Tibial nerve (tissue), 4 donors: ENCODE results near the gene C19orf18. TPM values are rescaled to one million over a fixed set of nuclear protein-coding genes. Genes with fewer than 3 reads are reported as not detected.

Experiments used
- DNase-seq, 2 donors: peaks; one replicate each; pipeline ENCODE4 v3.0.0-alpha.2; 2019; ENCODE audit warnings: low spot score in 2 of 2
- H3K27ac ChIP-seq, 4 donors: fragments of 200-600 bp; sonication (generic) in 3 of 4; one replicate each; pipeline ENCODE4 v1.5.1; 2017 to 2019; ENCODE audit warnings: mild to moderate bottlenecking in 1 of 4
- H3K27me3 ChIP-seq, 2 donors: fragments of 200-600 bp; sonication (generic) in 1 of 2; one replicate each; pipeline versions ENCODE4 v1.5.1 to v1.6.0; 2017 to 2019
- H3K36me3 ChIP-seq, 3 donors: fragments of 200-600 bp; sonication (generic); one replicate each; pipeline ENCODE4 v1.5.1; 2018 to 2019
- H3K4me1 ChIP-seq, 4 donors: fragments of 200-600 bp; sonication (generic) in 3 of 4; one replicate each; pipeline ENCODE4 v1.5.1; 2017 to 2019
- H3K4me3 ChIP-seq, 4 donors: fragments of 200-600 bp; sonication (generic) in 3 of 4; one replicate each; pipeline ENCODE4 v1.5.1; 2017 to 2019; ENCODE audit warnings: mild to moderate bottlenecking in 1 of 4, moderate library complexity in 1 of 4
- H3K9me3 ChIP-seq, 4 donors: fragments of 200-600 bp; sonication (generic) in 3 of 4; one replicate each; pipeline ENCODE4 v1.5.1; 2017 to 2019
- CTCF ChIP-seq, 5 experiments: fragments of 200-600 bp in 3 of 5; fragments of 450-650 bp in 2 of 5; sonication (generic) in 3 of 5; IDR thresholded peaks; one replicate each; pipeline ENCODE4 v1.5.1; 2016 to 2019; ENCODE audit warnings: antibody characterized with exemption in 5 of 5, mild to moderate bottlenecking in 3 of 5, moderate library complexity in 2 of 5
- EP300 ChIP-seq, 2 donors: sonication (generic); formaldehyde crosslinking; IDR thresholded peaks; one replicate each; pipeline ENCODE4 v1.6.1; 2017; ENCODE audit warnings: antibody characterized with exemption in 2 of 2, mild to moderate bottlenecking in 1 of 2
- POLR2A ChIP-seq, 2 donors: fragments of 450-650 bp; IDR thresholded peaks; one replicate each; pipeline ENCODE4 v1.6.1; 2017; ENCODE audit warnings: antibody characterized with exemption in 2 of 2, mild to moderate bottlenecking in 2 of 2, moderate library complexity in 2 of 2
- WGBS, 2 donors: methylation state at CpG; one replicate each; pipeline ENCODE4 v1.1.5; 2018; 5-methylcytosine and 5-hydroxymethylcytosine counted together
- total RNA-seq, 4 donors: library from RNA; depleted of rRNA; stranded (reverse); fragments of >200 nt; gene quantifications; one replicate each; pipeline ENCODE4 v1.1.0, GENCODE V29; 2016

Gene C19orf18
- total RNA-seq, 4 donors from 2014 or later, result 0.66 TPM; not detected in 3

DNA sequence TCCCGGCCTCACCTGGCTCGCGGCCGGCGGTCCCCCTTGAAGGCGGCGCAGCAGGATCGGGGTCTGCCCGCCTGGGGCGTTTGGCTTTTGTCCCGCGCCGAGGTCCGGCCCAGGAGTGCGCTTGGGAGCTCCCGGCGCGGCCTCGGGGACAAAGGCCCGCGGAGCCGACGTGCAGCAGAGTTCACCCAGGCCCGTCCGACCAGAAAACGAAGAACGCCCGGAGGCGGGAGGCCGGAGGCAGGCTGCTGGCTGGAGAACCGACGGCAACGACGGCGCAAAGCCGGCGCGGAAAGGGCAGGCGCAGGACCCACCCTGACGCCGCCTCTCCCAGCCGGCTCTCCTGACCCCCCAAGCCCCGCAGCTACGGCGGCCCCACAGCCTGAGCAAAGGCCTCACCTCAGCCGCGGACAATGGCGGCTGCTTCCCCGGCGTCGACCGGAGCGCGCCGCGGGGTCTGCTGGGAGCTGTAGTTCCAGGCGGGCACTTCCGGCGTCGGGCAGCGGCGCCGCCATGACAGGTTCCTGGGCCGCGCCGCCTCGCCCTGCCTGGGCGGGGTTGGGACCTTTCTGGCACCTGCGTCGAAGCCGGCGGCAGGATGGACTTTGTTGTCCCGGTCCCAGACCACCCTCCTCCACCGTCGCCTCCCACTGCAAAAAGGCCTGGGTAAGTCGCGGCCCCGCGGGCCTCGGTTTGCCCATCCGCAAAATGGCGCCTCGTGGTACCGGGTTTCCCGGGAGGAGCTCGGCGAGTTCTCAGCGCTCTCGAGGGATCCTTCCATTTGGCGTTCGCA, 28.2 kb upstream of the C19orf18 start, which contains the start of gene ZNF606:
Gene ZNF606, minus strand, starts transcription at position 437 of the 790 bp plus-strand sequence. CDS start 1,501 bp downstream, outside the sequence.
- H3K27me3 ChIP-seq, result no peaks in the 10 kb centered on the region
- peak; percentile 64 to 66 for DNase-seq
- H3K27ac ChIP-seq, result peak within 1 kb of the TSS; percentile 72 to 96 (median 92)
- WGBS, 2 donors, result 1% methylated on average over 45 to 59 of the region's 91 CpGs
- peaks cover 0 to 30% (median 9%) of the 10 kb centered on the region in 4 donors for H3K4me1 ChIP-seq
- H3K9me3 ChIP-seq, result peaks cover 0 to 77% (median 13%) of the 10 kb centered on the region in 4 donors
- H3K4me3 ChIP-seq, result peak within 1 kb of the TSS; percentile 78 to 97 (median 85)
- H3K36me3 ChIP-seq, result peaks cover 0 to 75% (median 38%) of the 10 kb centered on the region in 3 donors
- TF ChIP-seq EP300 (IDR thresholded peaks at IDR 0.05) (peak; percentile 55 to 95), POLR2A (IDR thresholded peaks at IDR 0.05) (peak; percentile 18 to 78), CTCF (IDR thresholded peaks at IDR 0.05) (peak in 1 of 5 experiments; percentile 23)

GRCh38 chr19:58001895-58002369, 27.6 kb upstream of the C19orf18 start:
- Histone ChIP-seq H3K9me3 (peaks cover 0 to 77% (median 12%) of the 10 kb centered on the region in 4 donors), H3K27ac (peak overlapping the region; percentile 72 to 96 (median 92)), H3K4me1 (peaks cover 0 to 30% (median 9%) of the 10 kb centered on the region in 4 donors), H3K27me3 (no peaks in the 10 kb centered on the region), H3K4me3 (peak overlapping the region; percentile 78 to 97 (median 85)), H3K36me3 (peaks cover 0 to 75% (median 38%) of the 10 kb centered on the region in 3 donors)
- DNase-seq, result no peak
- TF ChIP-seq EP300 (IDR thresholded peaks at IDR 0.05) (no peak), POLR2A (IDR thresholded peaks at IDR 0.05) (no peak), CTCF (IDR thresholded peaks at IDR 0.05) (no peak)
- 2 to 3% methylated on average over 23 of the region's 23 CpGs for WGBS, 2 donors

DNA sequence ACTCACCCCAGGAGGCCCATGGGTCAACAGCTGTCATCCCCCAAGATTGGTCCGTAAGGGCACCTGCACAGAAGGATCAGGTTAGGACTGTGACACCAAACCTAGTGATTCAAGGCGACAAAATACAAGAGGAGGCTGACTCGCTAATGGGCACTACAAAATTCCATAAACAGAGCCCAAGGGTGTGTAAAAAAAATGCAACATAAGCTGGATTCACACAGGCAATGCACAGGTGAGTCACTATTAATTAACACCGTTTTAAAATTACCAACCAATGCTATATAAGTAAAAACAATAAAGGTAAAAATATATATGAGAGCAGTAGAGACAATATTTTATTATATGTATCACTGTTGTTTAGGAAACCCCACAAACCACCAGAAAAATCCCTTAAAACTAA, 26.3 kb upstream of the C19orf18 start:
- no peak overlapping the region for H3K4me3 ChIP-seq
- peaks cover 0 to 77% (median 13%) of the 10 kb centered on the region in 4 donors for H3K9me3 ChIP-seq
- TF ChIP-seq CTCF (IDR thresholded peaks at IDR 0.05) (no peak), POLR2A (IDR thresholded peaks at IDR 0.05) (no peak), EP300 (IDR thresholded peaks at IDR 0.05) (no peak)
- WGBS, 2 donors, result 96 to 98% methylated on average over 4 of the region's 4 CpGs
- no peaks in the 10 kb centered on the region for H3K27me3 ChIP-seq
- H3K27ac ChIP-seq, result no peak overlapping the region
- H3K4me1 ChIP-seq, result peaks cover 0 to 30% (median 9%) of the 10 kb centered on the region in 4 donors
- peaks cover 0 to 75% (median 30%) of the 10 kb centered on the region in 3 donors for H3K36me3 ChIP-seq
- no peak for DNase-seq

- peaks cover 0 to 95% (median 46%) of the 10 kb centered on the region in 4 donors for H3K9me3 ChIP-seq
- H3K36me3 ChIP-seq, result peaks cover 11 to 98% (median 35%) of the 10 kb centered on the region in 3 donors
- no peaks in the 10 kb centered on the region for H3K27me3 ChIP-seq
- H3K4me1 ChIP-seq, result no peaks in the 10 kb centered on the region
- no peak overlapping the region for H3K4me3 ChIP-seq
- no peak for DNase-seq
- WGBS, 2 donors, result 0 to 100% methylated on average over 1 of the region's 1 CpG
- H3K27ac ChIP-seq, result no peak overlapping the region
- TF ChIP-seq CTCF (IDR thresholded peaks at IDR 0.05), result no peak
- TF ChIP-seq EP300 (IDR thresholded peaks at IDR 0.05), result no peak
- TF ChIP-seq POLR2A (IDR thresholded peaks at IDR 0.05), result no peak
Observed at GRCh38 chr19:57992841-57993240, 18.5 kb upstream of the C19orf18 start.
